Hematopoietic multipotent progenitor cell treated with erythropoietin and hydrocortisone succinate and interleukin-3 and kit ligand, for 15 days (in vitro differentiated cells): ENCODE results near the gene PKP1.
A peak's percentile ranks its signal among the peaks of the same experiment; 100 is the strongest.
"Not testable (repeated sequence)": the region's sequence is repeated elsewhere in the genome, so short reads cannot be mapped to it uniquely, and the experiment has no call there.

Source experiments
- DNase-seq: peaks from one replicate; pipeline ENCODE4 v3.0.0-alpha.2; 2015; ENCODE audit warnings: low spot score

PKP1 gene

GRCh38 chr1:201282931-201283829, at the start of gene PKP1:
TSS of gene PKP1 (plus strand) at chr1:201283506. CDS start at chr1:201283703, 197 bp downstream.
- no peak for DNase-seq

GRCh38 chr1:201239646-201240045, 43.7 kb upstream of the PKP1 start:
- DNase-seq = not testable (repeated sequence)

- DNase-seq = no peak
Observed at GRCh38 chr1:201240171-201240570, 43.1 kb upstream of the PKP1 start.

- no peak for DNase-seq
Observed at GRCh38 chr1:201241736-201242135, 41.6 kb upstream of the PKP1 start.

GRCh38 chr1:201245082-201245481, 38.2 kb upstream of the PKP1 start:
- DNase-seq = no peak

GRCh38 chr1:201248721-201249559, 34.4 kb upstream of the PKP1 start:
- no peak for DNase-seq

- DNase-seq = no peak
Observed at GRCh38 chr1:201250326-201251011, 32.8 kb upstream of the PKP1 start.

GRCh38 chr1:201251411-201251810, 31.9 kb upstream of the PKP1 start:
- DNase-seq = no peak

- no peak for DNase-seq
Observed at GRCh38 chr1:201251851-201252430, 31.4 kb upstream of the PKP1 start.

GRCh38 chr1:201252944-201253371, 30.3 kb upstream of the PKP1 start:
- DNase-seq = no peak

GRCh38 chr1:201253411-201253810, 29.9 kb upstream of the PKP1 start:
- DNase-seq = no peak

GRCh38 chr1:201253906-201254624, 29.2 kb upstream of the PKP1 start:
- no peak for DNase-seq

- DNase-seq = peak; percentile 65
Observed at GRCh38 chr1:201254625-201255478, 28.5 kb upstream of the PKP1 start.

GRCh38 chr1:201255479-201256362, 27.6 kb upstream of the PKP1 start:
- no peak for DNase-seq

- DNase-seq = not testable (repeated sequence)
Observed at GRCh38 chr1:201258132-201258531, 25.2 kb upstream of the PKP1 start.

GRCh38 chr1:201258763-201259230, 24.5 kb upstream of the PKP1 start:
- no peak for DNase-seq

- no peak for DNase-seq
Observed at GRCh38 chr1:201259476-201260235, 23.6 kb upstream of the PKP1 start.

GRCh38 chr1:201260236-201260590, 23.1 kb upstream of the PKP1 start:
- DNase-seq = no peak
